ENCODE measurements around the gene ISM1. TPM values are rescaled to one million over a fixed set of nuclear protein-coding genes. Genes with fewer than 3 reads are reported as not detected.

Gene ISM1
- total and polyA plus RNA-seq, 2 of the 13 experiments (the other 11 are each of a cell fraction or from before 2014, with no cell fraction given): 0.40 to 1.4 TPM

GRCh38 chr20:13325033-13325432, 104.0 kb downstream of the ISM1 start (continued):
- no peak for TF ChIP-seq HNF4G (IDR thresholded peaks at IDR 0.05; ENCODE audit: borderline replicate concordance, low read depth, low read length)
- TF ChIP-seq HNF4G (CRISPR knock-in tag; IDR thresholded peaks at IDR 0.05; ENCODE audit: borderline replicate concordance, low read depth): no peak
- TF ChIP-seq TFE3 (CRISPR knock-in tag; IDR thresholded peaks at IDR 0.05): no peak
- TF ChIP-seq ZBTB1 (CRISPR knock-in tag; IDR thresholded peaks at IDR 0.05; ENCODE audit: borderline replicate concordance): no peak
- TF ChIP-seq SMAD9 (CRISPR knock-in tag; IDR thresholded peaks at IDR 0.05): no peak
- TF ChIP-seq ZNF142 (CRISPR knock-in tag; IDR thresholded peaks at IDR 0.05): no peak
- TF ChIP-seq ZNF740 (CRISPR knock-in tag; IDR thresholded peaks at IDR 0.05): peak; percentile 88; the same call in 1 of the 2 replicates
- TF ChIP-seq ZNF800 (CRISPR knock-in tag; IDR thresholded peaks at IDR 0.05): no peak
- no peak for TF ChIP-seq CSRNP2 (CRISPR knock-in tag; conservative IDR thresholded peaks at IDR 0.05; ENCODE audit: low read depth)
- TF ChIP-seq FOXA3 (CRISPR knock-in tag; IDR thresholded peaks at IDR 0.05): peak; percentile 49; the same call in 1 of the 2 replicates
- TF ChIP-seq ZNF414 (CRISPR knock-in tag; IDR thresholded peaks at IDR 0.05): no peak
- no peak for TF ChIP-seq POLR2G (IDR thresholded peaks at IDR 0.05; ENCODE audit: low read depth, low read length)
- peak; percentile 80; the same call in 1 of the 2 replicates for TF ChIP-seq ZNF281 (CRISPR knock-in tag; IDR thresholded peaks at IDR 0.05; ENCODE audit: borderline replicate concordance)

Measured in HepG2 (cell line).